Small intestine (tissue), 7 donors: ENCODE measurements around the gene PPM1A. TPM values are rescaled to one million over a fixed set of nuclear protein-coding genes. Genes with fewer than 3 reads are reported as not detected.

Experiments used
- DNase-seq, 2 donors: peaks; one replicate each; pipeline versions ENCODE4 v3.0.0 to v3.0.0-alpha.2; 2013
- FAIRE-seq: peaks from 2 replicates; lab custom pipeline; 2012; peaks lifted over from hg19 to GRCh38; lab: Jason Lieb, UNC
- H3K27ac ChIP-seq, 3 donors: one replicate each; pipeline ENCODE4 v1.5.1; 2013; ENCODE audit warnings: low read length in 2 of 3, mild to moderate bottlenecking in 2 of 3, control low read depth in 1 of 3, inconsistent platforms in 1 of 3, low read depth in 1 of 3, moderate library complexity in 1 of 3
- H3K27me3 ChIP-seq, 3 donors: one replicate each; pipeline ENCODE4 v1.6.1; 2013; ENCODE audit warnings: low read length in 3 of 3, inconsistent platforms in 1 of 3; ENCODE audit not compliant: control insufficient read depth in 3 of 3, insufficient read depth in 3 of 3
- H3K36me3 ChIP-seq, 3 donors: one replicate each; pipeline ENCODE4 v1.6.1; 2013; ENCODE audit warnings: low read length in 3 of 3, inconsistent platforms in 1 of 3, low read depth in 1 of 3, mild to moderate bottlenecking in 1 of 3, moderate library complexity in 1 of 3; ENCODE audit not compliant: control insufficient read depth in 3 of 3, insufficient read depth in 2 of 3
- H3K4me1 ChIP-seq, 3 donors: one replicate each; pipeline ENCODE4 v1.6.1; 2013; ENCODE audit warnings: low read length in 2 of 3, inconsistent platforms in 1 of 3, low read depth in 1 of 3, mild to moderate bottlenecking in 1 of 3, moderate library complexity in 1 of 3; ENCODE audit not compliant: control insufficient read depth in 3 of 3, insufficient read depth in 2 of 3
- H3K4me3 ChIP-seq, 3 donors: one replicate each; pipeline ENCODE4 v1.5.1; 2013; ENCODE audit warnings: low read length in 3 of 3, control low read depth in 1 of 3, inconsistent platforms in 1 of 3, low read depth in 1 of 3, mild to moderate bottlenecking in 1 of 3, moderate library complexity in 1 of 3
- H3K9me3 ChIP-seq, 2 donors: one replicate each; pipeline ENCODE4 v1.6.1; 2013; ENCODE audit warnings: low read depth in 1 of 2, low read length in 1 of 2; ENCODE audit not compliant: control insufficient read depth in 2 of 2, insufficient read depth in 1 of 2
- WGBS, 3 donors: extraction: QIAGEN DNeasy Blood & Tissue Kit; methylation state at CpG; one replicate each; pipeline ENCODE4 v1.1.7; 2013; 5-methylcytosine and 5-hydroxymethylcytosine counted together
- polyA plus RNA-seq, 4 donors: library from polyadenylated mRNA; stranded (reverse) in 3 of 4; unstranded in 1 of 4; fragments of 200-250 nt in 3 of 4; fragments of 120-200 nt in 1 of 4; gene quantifications; one replicate each; pipeline versions ENCODE4 v1.2.1 to v1.2.3, GENCODE V29; 2013
- donor health status: healthy with polysubstance abuse.
- donor health status: control.
- donor health status: control.
- donor health status: Bipolar disorder and iron deficiency.
- donor health status: healthy.

The PPM1A gene
- polyA plus RNA-seq, 4 donors, result 27.6 to 101 (median 65.5) TPM

GRCh38 chr14:60326274-60326673 lies 77.3 kb downstream of the PPM1A start:
- no peak for FAIRE-seq
- no peak overlapping the region for H3K4me3 ChIP-seq
- no peaks in the 10 kb centered on the region for H3K36me3 ChIP-seq

GRCh38 chr14:60327447-60328331 lies 78.7 kb downstream of the PPM1A start:
- no peak for FAIRE-seq
- Histone ChIP-seq H3K36me3 (no peaks in the 10 kb centered on the region), H3K4me3 (peak overlapping the region; percentile 20 to 42 (median 40)), H3K9me3 (no peaks in the 10 kb centered on the region), H3K27ac (peak overlapping the region in 1 of 3 donors; percentile 26), H3K27me3 (peaks cover 0 to 20% (median 4%) of the 10 kb centered on the region in 3 donors), H3K4me1 (peaks cover 0 to 3% (median 3%) of the 10 kb centered on the region in 3 donors)
- peak; percentile 24 to 52 for DNase-seq
- WGBS, 3 donors, result 5 to 8% (median 6%) methylated on average over 49 to 58 of the region's 58 CpGs

More at GRCh38 chr14:60326274-60326673, 77.3 kb downstream of the PPM1A start:
- Histone ChIP-seq H3K27me3 (peaks cover 0 to 23% (median 4%) of the 10 kb centered on the region in 3 donors), H3K4me1 (peaks cover 0 to 3% (median 3%) of the 10 kb centered on the region in 3 donors), H3K9me3 (no peaks in the 10 kb centered on the region), H3K27ac (no peak overlapping the region)
- WGBS, 3 donors, result 70 to 86% (median 79%) methylated on average over 2 of the region's 2 CpGs
- no peak for DNase-seq

DNA sequence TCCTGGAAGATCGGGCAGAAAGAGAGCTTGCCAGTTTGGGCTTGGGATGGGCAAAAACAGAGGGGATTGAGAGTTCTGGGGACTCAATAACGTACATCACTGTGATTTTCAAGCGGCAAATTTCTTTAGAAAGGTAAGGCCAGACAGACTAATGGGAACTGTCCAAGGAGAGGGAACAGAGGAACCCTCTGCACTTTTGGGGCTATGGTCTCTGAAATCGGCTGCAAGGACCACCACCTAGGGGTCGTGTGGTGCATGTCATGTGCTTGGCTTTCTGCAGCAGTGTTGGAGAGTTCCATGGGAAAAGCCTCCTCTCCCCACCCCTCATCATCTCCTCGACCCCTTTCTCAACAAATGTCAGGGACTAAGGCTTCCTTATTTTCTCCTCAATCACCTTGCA lies 79.6 kb downstream of the PPM1A start:
- no peak for FAIRE-seq
- no peaks in the 10 kb centered on the region for H3K36me3 ChIP-seq
- H3K27me3 ChIP-seq, result peaks cover 0 to 20% (median 4%) of the 10 kb centered on the region in 3 donors
- H3K4me1 ChIP-seq, result peaks cover 0 to 3% (median 3%) of the 10 kb centered on the region in 3 donors
- no peak overlapping the region for H3K27ac ChIP-seq
- H3K4me3 ChIP-seq, result no peak overlapping the region
- WGBS, 3 donors, result 83 to 84% (median 83%) methylated on average over 6 of the region's 6 CpGs
- H3K9me3 ChIP-seq, result no peaks in the 10 kb centered on the region
- DNase-seq, result no peak

DNA sequence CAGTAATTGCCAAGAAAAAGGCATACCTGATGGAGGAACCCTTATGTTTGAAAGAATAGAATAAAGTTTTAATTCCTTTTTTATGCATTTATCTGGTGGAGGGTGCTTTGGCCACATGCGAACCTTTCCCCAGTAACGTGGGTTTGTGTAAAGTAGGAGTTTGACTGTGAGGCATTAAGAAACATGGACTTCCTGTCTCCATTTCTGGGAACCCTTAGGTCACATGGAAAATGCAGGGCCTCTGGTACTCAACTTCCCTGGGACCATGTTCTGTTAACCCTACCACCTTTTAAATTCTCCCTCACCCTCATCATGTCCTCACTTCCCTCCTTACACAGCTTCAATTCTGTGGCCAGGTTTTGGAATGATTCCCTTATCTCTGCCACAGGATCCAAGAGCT lies 80.3 kb downstream of the PPM1A start:
- Histone ChIP-seq H3K27ac (no peak overlapping the region), H3K4me1 (peaks cover 0 to 3% (median 3%) of the 10 kb centered on the region in 3 donors), H3K9me3 (no peaks in the 10 kb centered on the region), H3K4me3 (no peak overlapping the region), H3K27me3 (peaks cover 0 to 20% (median 4%) of the 10 kb centered on the region in 3 donors), H3K36me3 (no peaks in the 10 kb centered on the region)
- 84 to 95% (median 85%) methylated on average over 2 of the region's 2 CpGs for WGBS, 3 donors
- DNase-seq (no peak), FAIRE-seq (no peak)

DNA sequence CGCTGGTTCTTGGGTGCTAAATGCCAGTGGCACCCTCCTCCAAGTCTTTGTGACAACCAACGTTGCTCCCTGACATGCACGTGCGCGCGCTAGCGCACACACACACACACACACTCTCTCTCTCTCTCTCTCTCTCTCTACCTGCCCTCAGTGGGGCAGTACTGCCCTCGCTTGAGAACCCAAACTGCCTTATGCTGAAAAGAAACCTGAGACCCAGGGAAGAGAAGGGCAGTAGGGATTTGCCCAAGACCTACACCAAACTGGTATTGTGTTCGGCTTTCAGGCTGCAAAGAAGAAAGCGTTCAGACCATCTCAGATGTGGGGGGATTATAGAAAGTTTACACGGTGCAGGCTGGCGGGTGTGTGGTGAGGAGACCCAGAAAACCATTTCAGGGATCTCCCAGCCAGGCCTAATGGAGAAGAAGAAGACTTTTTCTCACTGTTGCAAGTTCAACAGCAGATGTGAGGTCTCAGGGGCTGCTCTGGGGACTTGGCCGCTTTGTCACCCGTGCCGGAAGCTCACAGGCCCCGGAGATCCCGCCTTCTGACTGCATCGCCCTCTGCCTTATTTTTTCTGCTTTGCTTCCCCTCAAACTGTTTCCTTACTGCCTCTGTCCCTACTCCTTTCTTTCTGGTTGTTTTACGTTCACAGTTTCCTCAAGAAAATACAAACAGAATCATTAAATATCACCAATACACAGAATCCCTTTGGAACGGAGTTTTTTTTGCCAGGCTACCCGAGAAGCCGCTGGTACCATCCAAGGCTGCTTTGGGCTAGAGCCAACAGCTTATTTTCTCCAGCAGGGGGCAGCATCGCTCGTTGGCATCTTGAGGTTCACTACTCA lies 82.4 kb downstream of the PPM1A start:
- 3 to 11% (median 4%) methylated on average over 24 of the region's 24 CpGs for WGBS, 3 donors
- Histone ChIP-seq H3K4me1 (peaks cover 0 to 3% (median 3%) of the 10 kb centered on the region in 3 donors), H3K27ac (peak overlapping the region; percentile 14 to 37 (median 32)), H3K9me3 (no peaks in the 10 kb centered on the region), H3K27me3 (peaks cover 0 to 17% (median 4%) of the 10 kb centered on the region in 3 donors), H3K4me3 (peak overlapping the region; percentile 9 to 64 (median 37)), H3K36me3 (no peaks in the 10 kb centered on the region)
- peak; percentile 69 to 86 for DNase-seq
- FAIRE-seq, result no peak

- Histone ChIP-seq H3K27me3 (peaks cover 0 to 16% (median 4%) of the 10 kb centered on the region in 3 donors), H3K9me3 (no peaks in the 10 kb centered on the region), H3K4me3 (peak overlapping the region in 1 of 3 donors; percentile 37), H3K4me1 (peaks cover 0 to 3% (median 3%) of the 10 kb centered on the region in 3 donors), H3K27ac (peak overlapping the region in 1 of 3 donors; percentile 14), H3K36me3 (no peaks in the 10 kb centered on the region)
- DNase-seq, result no peak
- 24 to 39% (median 30%) methylated on average over 2 of the region's 2 CpGs for WGBS, 3 donors
- FAIRE-seq, result no peak
Measured at GRCh38 chr14:60332046-60332399, 83.0 kb downstream of the PPM1A start.

DNA sequence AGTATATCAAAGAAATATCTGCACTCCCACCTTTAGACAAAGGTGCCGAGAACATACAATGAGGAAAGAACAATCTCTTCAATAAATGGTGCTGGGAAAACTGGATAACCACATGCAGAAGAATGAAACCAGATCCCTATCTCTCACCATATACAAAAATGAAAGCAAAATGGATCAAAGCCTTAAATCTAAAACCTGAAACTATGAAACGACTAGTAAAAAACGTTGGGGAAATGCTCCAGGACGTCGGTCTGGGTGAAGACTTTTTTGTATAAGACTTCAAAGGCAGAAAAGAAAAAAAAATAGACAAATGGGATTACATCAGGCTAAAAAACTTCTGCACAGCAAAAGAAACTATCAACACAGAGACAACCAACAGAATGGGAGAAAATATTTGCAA lies 83.8 kb downstream of the PPM1A start:
- H3K27me3 ChIP-seq, result peaks cover 0 to 10% (median 0%) of the 10 kb centered on the region in 3 donors
- WGBS, 3 donors, result 14 to 31% (median 16%) methylated on average over 5 of the region's 5 CpGs
- no peak overlapping the region for H3K27ac ChIP-seq
- no peaks in the 10 kb centered on the region for H3K4me1 ChIP-seq
- no peak overlapping the region for H3K4me3 ChIP-seq
- H3K9me3 ChIP-seq, result no peaks in the 10 kb centered on the region
- FAIRE-seq (no peak), DNase-seq (no peak)
- no peaks in the 10 kb centered on the region for H3K36me3 ChIP-seq

DNA sequence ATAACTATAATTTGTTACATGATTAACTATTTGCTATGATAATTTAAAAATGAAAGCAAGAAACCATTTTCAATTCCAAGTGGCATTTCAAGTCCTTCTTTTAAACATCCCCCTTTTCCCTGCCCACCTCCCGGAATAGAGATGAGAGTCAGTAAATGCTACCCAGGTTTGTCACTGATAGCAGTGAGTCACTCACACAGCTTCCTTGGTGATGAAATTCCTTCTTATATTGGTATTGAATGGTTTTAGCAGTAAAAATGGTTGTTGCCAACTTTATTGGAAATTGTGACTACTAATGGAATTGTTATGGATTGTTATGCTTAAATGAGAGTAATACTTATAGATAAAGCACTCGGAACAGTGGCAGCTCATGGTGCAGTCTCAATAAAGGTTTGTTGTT lies 90.5 kb downstream of the PPM1A start:
- Histone ChIP-seq H3K27ac (no peak overlapping the region), H3K27me3 (no peaks in the 10 kb centered on the region), H3K9me3 (no peaks in the 10 kb centered on the region), H3K4me1 (no peaks in the 10 kb centered on the region), H3K36me3 (no peaks in the 10 kb centered on the region), H3K4me3 (no peak overlapping the region)
- FAIRE-seq (no peak), DNase-seq (no peak)
- 61 to 79% (median 78%) methylated on average over 2 of the region's 2 CpGs for WGBS, 3 donors
